NCI-H1694 (cell line): ENCODE results near the gene CDK17.
"Not testable (repeated sequence)": the region's sequence is repeated elsewhere in the genome, so short reads cannot be mapped to it uniquely, and the experiment has no call there.

ENCODE experiments used
- DNase-seq: peaks from one replicate; lab custom pipeline; 2025; lab: John Stamatoyannopoulos, UW

The CDK17 gene

DNA sequence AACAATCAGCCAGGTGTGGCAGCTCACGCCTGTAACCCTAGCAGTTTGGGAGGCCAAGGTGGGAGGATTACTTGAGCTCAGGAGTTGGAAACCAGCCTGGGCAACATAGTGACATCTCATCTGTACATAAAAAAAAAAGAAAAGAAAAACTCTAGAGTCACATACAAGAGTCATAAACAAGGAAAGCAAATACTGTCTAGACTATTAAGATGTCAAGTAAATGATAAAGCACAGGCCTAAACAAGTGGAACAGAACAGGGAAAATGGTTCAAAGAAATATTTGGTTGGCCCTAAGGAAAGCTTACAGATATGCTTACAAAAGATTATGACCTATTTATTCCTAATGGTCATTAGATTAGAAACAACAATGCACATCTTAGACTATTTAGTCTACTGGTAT is 12.3 kb downstream of the CDK17 start:
- DNase-seq: no peak

DNA sequence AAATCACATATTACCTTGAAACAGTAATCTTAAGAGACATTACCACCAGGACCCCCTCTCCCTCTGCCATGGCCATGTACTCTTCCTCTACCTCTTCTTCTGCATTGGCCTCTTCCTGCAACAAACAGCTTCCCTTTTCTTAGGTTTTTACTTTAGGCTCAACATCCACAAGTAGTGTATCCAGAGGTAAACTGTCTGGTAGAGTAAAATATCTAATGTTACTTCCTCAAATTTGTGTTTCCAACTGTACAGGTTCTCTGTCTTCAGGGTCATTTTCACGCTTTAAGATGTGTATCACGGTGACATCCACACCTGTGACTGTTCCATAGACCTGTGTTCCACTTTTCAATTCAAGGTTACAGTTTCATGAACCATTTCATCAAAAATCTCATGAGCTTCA is 13.4 kb downstream of the CDK17 start:
- DNase-seq: no peak

DNA sequence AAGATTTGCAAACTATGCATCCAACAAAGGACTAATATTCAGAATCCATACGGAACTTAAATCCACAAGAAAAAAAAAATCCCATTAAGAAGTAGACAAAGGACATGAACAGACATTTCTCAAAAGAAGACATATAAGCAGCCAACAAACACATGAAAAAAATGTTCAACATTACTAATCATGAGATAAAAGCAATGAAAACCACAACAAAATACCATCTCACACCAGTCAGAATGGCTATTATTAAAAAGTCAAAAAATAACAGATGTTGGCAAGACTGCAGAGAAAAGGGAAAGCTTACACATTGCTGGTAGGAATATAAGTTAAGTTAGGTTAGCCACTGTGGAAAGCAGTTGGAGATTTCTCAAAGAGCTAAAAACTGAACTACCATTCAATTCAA is 16.2 kb downstream of the CDK17 start:
- DNase-seq: no peak

DNA sequence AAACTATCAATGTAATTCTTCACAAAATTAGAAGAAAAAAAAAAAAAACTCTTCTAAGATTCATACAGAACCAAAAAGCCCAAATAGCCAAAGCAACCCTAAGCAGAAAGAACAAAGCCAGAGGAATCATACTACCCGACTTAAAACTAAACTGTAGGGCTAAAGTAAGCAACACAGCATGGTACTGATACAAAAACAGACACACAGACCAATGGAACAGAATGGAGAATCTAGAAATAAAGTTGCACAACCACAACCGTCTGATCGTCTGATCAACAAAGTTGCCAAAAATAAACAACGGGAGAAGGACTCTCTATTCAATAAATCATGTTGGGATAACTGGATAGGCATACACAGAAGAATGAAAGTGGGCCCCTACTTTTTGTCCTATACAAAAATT is 16.9 kb downstream of the CDK17 start:
- no peak for DNase-seq

DNA sequence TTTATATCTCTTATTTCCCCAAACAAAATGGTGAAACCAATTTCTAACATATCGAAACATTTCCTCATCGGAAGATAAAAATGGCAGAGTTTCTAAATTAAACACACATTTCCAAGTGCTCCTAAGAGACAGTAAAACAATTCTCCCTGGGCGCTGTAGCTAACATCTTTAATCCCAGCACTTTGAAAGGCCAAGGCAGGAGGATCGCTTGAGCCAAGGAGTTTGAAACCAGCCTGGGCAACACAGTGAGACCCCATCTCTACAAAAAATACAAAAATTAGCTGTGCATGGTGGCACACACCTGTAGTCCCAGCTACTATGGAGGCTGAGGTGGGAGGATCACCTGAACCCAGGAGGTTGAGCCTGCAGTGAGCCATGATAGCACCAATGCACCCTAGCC is 20.5 kb downstream of the CDK17 start:
- DNase-seq: not testable (repeated sequence)

DNA sequence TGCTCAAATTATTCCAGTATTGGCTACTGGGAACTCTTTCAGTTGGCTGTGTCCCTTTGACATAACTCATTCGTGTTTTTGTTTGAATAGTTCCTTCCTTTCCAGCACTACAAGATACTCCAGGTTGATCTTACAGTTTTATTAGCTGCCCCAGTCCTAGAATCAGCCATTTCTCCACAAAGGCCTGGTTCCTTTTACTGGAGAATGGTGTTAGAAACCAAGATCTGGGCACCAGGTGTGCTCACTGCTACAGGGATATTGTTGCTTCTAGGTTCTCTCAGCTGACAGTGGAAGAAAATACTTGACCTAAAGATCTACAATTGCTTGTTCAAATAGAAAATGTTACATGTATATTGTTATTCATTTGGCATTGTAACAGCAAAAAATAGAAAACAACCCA is 21.9 kb downstream of the CDK17 start:
- no peak for DNase-seq

DNA sequence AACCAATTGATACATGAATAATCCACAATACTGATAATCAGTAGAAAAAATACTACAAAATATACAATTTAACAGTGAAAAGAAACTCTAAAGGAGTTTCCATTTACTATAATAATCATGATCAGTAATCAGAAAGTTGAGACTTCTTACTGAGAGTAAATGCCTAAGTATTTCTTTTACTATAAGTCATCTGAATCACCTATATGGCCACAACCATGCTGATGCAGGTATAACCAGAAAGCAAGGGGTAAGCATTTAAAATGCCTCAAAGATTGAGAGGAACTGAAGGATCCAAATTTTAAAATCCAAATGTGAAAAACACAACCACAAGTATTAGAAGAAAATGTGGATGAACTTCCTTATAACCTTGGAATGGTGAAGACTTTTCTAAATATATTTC is 23.4 kb downstream of the CDK17 start:
- DNase-seq: no peak

DNA sequence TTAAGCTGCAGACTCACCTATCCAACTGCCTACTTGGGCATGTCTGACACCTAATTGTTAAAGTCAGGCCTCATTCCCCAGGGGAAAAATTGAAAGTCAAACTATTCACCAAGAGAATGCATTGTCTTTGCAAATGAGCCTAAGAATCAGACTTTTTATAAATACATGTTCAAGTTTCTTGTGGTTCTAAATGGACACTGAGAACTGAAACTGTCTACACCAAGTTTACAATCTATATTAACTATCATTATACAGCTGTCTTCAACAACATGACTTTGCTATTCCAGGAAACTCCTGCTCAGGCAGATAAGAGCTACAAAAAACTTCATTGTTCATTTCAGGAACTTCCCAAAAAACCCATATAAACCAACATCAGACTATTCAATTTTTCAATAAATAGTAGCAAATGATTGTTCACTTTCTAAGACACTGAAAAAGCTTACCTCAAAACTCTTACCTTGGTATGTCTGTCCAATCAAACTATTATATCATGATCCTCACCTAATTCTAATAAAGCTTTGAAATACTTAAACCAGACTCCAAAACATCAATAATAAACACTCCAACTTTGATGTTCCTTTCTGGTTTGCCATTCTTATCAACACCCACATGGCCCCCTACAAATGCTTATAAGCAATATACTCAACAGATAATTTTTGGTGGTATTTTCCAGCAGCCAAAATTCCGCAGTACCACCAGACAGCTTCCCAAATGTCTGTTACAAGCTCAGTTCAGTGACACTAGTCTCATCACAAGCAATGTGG is 24.2 kb downstream of the CDK17 start:
- no peak for DNase-seq

DNA sequence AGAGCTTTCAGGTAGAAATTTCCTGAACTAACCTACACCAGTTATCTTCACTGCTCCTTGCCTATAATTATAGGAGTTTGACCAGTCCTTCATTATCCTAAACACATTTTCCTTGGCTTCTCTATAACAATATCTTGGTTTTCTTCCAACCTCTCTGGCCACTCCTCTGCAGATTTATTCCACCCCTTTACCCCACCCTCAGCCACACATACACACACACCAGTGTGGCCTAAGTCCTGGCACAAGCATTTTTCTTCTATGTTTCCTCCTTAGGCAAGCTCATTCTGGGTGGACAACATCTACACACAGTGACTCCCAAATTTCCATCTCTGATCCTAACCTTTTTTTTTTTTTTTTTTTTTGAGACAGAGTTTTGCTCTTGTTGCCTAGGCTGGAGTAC is 25.1 kb downstream of the CDK17 start:
- no peak for DNase-seq

DNA sequence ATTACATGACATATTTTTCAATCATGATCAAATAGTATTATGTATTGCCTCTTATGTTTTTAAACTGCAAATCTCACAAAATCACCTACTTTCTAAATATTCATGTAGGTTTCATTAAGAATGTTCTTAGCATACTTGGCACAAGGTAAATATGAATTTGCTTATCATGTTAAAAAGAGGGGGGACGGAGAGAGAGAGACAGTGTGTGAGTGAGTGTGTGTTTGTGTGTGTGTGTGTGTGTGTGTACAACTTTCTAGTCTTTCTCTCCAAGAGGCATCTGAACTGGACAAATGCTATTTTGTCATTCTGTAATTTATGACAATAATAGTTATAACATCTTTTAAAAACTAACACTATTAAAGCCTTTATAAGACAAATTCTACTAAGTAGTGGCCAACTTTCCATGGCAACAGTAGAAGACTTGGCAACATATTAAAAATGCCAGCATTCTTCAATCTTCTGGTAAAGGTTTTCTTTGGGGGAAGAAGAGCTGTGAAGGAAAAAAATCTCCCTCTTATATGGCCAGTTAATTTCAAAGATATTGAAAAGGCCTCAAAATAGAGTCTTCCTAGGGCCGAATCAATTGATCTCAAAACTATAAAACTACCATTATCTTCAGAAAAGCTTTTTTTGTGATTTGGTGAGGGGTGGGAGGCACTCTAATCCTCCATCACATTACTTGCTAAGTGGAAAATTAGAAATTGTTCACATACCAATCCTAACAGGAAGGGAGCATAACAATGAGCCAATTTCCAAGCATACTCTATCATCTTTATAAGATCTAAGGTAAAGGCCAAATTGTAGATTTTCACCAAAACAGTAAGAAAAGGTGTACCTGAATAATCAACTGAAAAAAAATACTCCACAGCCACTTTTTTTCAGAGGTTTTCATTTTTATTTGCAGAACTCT is 28.2 kb downstream of the CDK17 start:
- no peak for DNase-seq

DNA sequence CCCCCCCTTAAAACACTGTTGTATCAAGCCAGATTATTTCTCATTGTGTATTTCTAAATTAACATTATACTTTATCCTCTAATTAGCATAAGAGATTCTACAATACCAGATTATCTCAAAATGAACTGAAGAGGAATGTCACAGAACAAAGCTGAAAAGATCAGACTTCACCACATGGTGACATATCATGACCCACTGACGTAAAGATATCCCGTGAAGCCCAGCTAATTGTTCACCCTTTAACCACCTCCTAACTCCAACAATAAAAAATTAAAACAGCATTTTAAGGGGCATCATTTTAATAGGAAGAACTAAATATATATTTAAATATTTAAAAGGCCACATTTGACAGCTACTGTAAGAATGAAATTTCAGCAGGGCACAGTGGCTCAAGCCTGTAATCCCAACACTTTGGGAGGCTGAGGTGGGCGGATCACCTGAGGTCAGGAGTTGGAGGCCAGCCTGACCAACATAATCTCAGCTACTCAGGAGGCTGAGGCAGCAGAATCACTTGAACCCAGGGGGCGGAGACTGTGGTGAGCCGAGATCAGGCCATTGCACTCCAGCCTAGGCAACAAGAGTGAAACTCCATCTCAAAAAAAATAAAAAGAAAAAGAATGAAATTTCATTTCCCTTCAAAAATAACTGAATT is 29.0 kb downstream of the CDK17 start:
- DNase-seq: no peak

DNA sequence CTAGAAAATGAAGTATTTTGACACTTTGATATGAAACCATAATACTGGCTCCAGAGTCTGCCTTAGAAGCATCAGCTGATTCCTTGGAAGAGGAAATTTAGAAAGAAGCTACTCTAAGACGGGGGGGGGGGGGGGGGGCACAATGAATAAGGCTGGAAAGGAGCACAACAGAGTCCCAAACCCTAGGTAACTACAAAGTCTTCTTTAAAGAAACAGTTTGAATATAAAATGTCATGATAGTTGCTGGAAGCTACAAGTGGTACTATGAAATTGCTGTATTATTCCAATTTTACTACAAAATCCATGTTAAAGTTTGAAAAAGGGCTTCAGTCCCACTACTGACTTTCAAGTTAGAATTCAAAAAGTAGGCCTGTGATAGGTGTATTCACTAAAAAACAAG is 31.6 kb downstream of the CDK17 start:
- DNase-seq: no peak

DNA sequence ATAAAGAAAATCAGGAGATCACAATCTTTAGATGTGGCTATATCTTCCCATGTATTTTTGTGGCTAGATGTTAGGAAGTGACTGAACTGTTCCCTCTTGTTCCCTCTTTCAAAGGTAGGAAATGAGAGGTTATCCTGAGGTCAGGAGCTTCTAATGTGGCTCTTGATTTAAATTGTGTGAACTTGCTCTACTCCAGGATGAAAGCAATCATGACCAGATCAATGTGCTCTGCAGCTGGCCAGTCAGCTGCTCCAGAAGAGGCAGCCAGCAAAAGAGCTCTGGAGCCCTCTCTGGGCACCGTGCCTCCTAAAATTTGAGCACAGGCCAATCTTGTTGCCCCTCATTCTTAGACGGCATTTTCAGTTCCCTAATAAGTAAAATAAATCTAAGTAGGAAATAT is 32.0 kb downstream of the CDK17 start:
- DNase-seq: no peak

DNA sequence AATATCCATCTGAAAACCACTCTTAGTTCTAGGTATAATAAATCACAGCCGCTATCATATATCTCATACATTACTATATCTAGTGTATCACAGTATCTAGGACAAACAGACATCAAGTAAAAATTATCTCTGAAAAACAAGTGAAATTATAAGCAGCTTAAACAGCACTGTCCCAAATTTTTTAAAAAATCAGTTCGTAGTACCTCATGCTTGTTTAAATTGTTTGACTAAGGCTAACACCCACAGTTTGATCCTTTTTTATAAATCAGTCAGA is 33.9 kb downstream of the CDK17 start:
- DNase-seq: no peak

DNA sequence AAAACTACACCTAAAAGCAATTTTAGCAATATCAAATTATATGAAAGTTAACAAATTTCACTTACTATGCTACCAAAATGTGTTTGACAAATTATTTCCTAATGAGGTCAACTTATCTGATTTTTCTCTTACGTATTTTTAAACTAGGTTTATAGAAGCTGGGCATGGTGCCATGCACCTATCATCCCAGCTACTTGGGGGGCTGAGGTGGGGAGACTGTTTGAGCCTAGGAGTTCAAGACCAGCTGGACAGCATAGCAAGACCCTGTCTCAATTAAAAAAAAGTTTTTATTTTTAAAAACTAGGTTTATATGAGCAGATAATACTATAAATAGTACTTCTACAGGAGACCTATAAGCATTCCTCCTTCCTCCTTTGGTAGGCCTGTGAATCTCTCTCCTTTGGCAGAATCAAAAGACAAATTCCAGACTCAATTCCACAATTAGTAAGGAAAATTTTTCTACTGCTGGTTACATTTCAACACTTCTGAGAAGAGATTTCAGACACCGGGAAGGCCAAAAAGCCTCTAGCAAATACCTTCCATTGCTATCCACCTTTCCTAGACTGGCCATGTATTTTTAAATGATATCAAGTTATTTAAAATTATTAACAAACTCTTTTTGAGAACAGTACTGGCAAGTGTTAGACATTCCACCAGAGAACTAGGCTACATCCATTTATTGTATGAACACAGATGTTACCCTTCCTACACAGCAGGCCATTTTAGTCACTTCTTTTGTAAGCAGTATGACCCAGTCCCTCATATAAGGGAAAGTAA is 34.4 kb downstream of the CDK17 start:
- no peak for DNase-seq

DNA sequence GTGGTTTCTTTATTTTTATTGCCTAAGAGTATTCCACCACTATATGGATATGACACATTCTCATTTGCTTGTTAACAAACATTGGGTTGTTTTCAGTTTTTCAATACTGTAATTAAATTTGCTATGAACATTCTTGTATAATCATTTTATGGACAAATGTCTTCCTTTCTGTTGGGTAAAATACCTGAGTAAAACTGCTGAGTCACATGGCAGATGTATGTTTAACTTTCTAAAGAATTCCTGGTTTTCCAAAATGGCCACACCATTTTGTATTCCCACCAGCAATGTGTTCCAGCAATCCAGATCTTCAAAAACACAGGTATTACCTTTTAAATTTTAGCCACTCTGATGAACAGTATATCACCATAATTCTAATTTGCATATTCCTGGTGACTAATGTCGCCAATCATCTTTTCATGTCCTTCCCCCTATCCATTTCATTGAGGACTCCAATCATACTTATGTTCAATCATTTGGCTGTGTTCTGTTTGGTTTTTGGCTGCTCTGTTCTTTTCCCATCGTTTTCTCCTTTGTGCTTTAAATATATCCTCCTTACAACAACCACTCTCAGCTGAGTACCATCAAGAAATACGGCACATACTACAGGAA is 36.0 kb downstream of the CDK17 start:
- no peak for DNase-seq

DNA sequence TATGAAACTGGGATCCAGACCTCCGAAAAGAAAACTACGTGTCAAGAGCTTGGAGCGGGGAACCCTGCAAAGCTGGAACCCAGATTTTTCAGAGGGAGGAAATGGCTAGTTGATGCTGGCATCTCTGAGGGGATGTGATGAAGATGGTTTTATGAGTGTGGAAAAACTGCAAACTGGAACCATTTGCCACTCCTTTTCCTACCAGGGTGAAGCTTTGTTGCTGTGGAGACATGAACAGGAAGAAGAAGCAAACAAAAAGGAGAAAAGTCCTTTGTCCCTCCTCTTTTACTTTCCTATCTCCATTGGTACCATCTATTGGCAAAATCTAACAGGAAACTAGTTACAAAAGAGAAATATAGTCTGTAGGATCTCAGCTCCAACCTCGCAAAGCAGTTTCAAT is 39.2 kb downstream of the CDK17 start:
- DNase-seq: no peak

DNA sequence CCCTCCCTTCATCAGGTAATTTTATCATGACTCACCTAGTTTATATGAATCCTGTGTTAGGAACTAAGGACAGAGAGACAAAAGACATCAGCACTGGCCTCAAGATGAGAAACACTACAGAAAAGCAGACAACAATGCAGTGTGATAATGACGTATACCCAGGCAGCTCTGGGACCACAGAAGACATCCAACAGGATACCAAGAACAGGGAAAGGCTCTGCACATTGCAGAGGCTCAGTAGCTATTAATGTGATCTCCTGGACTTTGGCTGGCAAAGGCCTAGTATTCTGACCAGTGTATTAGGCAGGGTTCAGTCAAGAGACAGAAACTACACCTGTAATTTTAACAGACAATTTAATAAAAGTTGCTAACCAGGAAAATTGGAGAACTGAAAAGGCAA is 39.7 kb downstream of the CDK17 start:
- no peak for DNase-seq

DNA sequence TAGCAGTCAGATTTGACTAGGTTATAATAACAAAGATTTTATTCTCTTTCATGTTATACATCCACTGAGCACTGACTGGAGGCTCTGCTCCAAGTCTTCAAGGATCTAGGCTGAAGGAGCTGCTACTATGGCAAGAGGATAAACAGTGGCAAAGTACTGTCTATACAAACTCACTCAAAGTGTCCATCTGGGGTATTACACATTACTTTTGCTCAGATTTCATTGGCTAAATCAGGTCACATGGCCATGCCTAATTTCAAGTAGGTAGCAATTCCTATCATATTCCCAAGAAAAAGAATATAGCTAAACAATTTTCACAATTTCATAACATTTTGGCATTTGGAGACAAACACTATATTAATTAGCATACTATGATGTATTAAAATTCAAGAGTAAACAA is 40.9 kb downstream of the CDK17 start:
- DNase-seq: no peak

DNA sequence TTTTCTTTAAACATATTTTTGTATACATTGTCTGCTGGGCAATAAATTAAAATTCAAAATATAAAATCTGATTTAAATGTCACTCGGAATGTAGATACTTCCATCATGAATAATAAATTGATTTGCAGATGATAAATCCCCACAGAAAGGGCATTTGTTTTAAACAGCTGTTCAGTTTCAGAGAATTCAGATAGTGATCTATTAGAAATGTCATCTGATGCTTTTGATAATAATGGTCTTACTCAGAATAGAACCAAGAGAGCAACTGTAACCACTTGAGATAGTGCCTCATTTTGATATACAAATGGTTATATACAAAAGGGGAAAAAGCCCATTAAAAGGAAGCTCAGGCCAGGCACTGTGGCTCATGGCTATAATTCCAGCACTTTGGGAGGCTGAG is 43.4 kb downstream of the CDK17 start:
- DNase-seq: no peak

DNA sequence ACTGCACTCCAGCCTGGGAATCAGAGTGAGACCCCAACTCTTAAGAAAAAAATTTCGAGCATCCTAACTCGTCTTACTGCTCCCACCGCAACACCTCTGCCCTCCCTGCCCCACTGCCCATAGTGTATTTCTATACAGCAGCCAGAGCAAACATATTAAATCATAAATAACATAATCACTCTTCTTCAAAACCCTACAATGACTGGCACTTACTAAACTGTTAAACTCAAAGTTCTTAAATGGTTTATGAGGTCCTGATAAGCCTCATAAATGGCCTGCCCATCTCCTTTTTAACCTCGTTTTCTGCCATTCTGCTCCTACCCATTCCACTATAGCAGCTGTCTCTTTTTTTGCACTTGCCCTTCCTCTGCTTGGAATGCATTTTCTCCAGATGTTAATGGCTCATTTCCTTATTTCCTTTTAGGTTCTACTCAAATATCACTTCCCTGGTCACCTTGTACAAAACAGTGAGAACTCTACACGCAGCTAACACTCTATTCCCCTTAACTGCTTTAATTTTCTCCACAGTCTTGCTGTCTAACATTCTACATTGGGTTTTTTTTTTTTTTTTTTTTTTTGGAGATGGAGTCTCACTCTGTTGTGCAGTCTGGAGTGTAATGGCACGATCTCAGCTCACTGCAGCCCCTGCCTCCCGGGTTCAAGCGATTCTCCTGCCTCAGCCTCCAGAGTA is 45.2 kb downstream of the CDK17 start:
- no peak for DNase-seq
